Measurements from ENCODE around the gene RBPJ.

Gene RBPJ

DNA sequence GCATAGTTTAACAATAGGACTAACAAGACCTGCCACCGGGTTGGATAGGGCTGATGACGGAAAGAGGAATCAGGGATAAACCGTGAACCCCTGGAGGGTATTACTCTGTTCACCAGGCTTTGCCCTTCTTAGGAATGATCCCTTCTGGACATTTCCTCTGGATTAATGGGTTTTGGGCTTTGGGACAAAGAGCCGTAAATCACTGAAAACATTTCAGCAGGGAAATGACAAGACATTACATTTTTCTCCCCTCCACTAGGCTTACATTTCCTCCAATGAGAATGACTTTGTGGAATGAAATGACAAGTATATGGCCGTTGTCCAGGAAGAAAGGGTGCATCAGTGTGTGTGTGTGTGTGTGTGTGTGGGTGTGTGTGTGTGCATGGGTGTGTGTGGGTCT, 25.9 kb upstream of the RBPJ start:
- H3K4me1 ChIP-seq (ENCODE audit: insufficient read depth, low read length): no peaks in the 10 kb centered on the region
- H2AFZ ChIP-seq (ENCODE audit: low read depth, low read length): no peak overlapping the region
- no peaks in the 10 kb centered on the region for H3K36me3 ChIP-seq (ENCODE audit: insufficient read depth, low read length)
- no peaks in the 10 kb centered on the region for H3K9me3 ChIP-seq (ENCODE audit: low read length)
- H3K4me3 ChIP-seq (ENCODE audit: low read length): no peak overlapping the region
- H3K27me3 ChIP-seq (ENCODE audit: insufficient read depth, low read length): peaks cover 2% of the 10 kb centered on the region

DNA sequence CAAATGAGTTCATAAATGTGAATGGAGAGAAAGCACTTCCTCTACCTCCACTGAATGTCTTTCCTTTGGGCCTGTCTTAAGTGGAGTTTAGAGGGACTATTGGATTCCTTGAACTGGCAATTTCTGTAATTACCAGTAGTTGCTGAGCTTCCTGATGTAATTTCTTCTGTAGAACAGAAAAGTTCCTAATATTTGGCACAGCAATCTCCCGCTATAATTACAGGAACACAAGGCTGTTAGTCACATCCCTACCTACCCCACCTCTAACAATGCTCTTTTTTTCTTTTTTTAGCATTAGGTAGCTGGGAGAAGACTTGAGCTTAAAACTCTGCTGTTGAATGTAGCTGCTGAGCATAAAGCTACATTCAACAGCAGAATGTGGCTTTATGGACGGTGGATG, 24.8 kb upstream of the RBPJ start:
- Histone ChIP-seq H3K4me1 (ENCODE audit: insufficient read depth, low read length) (no peaks in the 10 kb centered on the region), H3K27me3 (ENCODE audit: insufficient read depth, low read length) (no peaks in the 10 kb centered on the region), H3K36me3 (ENCODE audit: insufficient read depth, low read length) (no peaks in the 10 kb centered on the region), H3K4me3 (ENCODE audit: low read length) (no peak overlapping the region), H3K9me3 (ENCODE audit: low read length) (no peaks in the 10 kb centered on the region), H2AFZ (ENCODE audit: low read depth, low read length) (no peak overlapping the region)

DNA sequence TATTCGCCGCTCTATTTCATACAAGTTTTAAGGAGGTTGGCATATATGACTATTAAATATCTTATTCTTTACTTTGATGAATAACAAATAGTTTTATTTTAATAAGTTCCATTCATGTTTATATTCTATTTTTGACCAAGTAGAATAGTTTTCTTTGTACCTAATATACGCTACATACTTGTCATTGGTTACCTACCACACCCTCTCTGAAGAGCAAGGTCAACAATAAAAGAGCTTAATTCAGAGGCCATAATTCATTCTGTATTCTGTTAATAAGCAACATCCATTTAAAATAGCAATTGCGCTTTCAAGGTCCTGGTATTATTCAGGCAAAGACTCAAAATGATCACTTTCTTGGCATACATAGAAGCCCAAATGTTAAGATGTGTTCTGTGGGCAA, 24.3 kb upstream of the RBPJ start:
- no peaks in the 10 kb centered on the region for H3K36me3 ChIP-seq (ENCODE audit: insufficient read depth, low read length)
- no peak overlapping the region for H3K4me3 ChIP-seq (ENCODE audit: low read length)
- H3K9me3 ChIP-seq (ENCODE audit: low read length): no peaks in the 10 kb centered on the region
- H3K27me3 ChIP-seq (ENCODE audit: insufficient read depth, low read length): no peaks in the 10 kb centered on the region
- H2AFZ ChIP-seq (ENCODE audit: low read depth, low read length): no peak overlapping the region
- H3K4me1 ChIP-seq (ENCODE audit: insufficient read depth, low read length): no peaks in the 10 kb centered on the region

DNA sequence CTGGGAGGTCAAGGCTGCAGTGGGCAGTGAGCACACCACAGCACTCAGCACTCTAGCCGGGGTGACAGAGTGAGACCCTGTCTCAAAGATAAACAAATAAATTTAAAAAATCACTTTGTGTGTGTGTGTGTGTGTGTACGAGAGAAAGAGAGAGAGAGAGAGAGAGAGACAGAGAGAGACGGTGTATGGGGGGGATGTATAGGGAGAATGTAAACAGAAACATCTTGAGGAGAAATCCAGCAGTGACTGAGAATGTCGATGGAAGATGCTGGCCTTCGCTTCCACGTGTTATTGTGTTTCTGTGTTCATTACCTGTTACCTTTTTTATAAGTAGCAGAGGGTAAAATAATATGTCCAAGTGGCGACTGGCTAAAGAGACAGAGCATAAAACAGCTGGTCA, 23.6 kb upstream of the RBPJ start:
- H2AFZ ChIP-seq (ENCODE audit: low read depth, low read length): no peak overlapping the region
- no peaks in the 10 kb centered on the region for H3K27me3 ChIP-seq (ENCODE audit: insufficient read depth, low read length)
- H3K4me1 ChIP-seq (ENCODE audit: insufficient read depth, low read length): no peaks in the 10 kb centered on the region
- no peaks in the 10 kb centered on the region for H3K9me3 ChIP-seq (ENCODE audit: low read length)
- H3K36me3 ChIP-seq (ENCODE audit: insufficient read depth, low read length): no peaks in the 10 kb centered on the region
- H3K4me3 ChIP-seq (ENCODE audit: low read length): no peak overlapping the region

DNA sequence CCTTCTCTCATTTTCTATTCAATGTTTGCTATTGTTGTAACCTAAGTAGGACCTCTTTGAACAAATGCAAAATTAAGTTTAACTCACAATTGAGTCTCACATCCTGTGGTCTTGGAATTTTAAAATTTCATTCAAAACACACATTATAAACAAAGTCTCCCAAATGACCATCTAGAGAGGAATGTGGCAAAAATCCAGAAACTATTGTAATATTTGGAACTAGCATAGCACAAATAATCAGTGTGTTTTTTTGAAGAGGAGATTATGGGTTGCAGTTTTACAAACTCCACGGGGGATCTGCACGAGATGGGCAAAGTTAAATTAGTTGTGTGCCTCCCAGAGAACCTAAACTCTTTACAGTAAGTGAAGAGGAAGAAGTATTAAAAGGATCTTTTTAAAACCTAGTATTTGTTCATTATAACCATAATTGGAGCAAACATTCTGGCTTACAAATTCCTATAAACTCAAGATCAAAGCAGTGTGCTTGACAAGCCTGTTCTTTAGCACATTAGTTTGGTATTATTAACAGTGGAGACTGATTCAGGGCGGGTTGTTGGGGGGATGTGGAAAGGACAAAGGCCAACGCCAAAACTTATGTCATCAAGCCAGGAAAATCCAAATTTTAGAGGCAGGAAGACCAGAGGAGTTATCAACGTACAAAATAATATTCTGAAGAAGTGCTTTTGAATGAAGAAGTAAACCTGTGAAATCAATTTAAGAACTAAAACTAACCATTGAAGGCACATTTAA, 22.4 kb upstream of the RBPJ start:
- Histone ChIP-seq H2AFZ (ENCODE audit: low read depth, low read length) (no peak overlapping the region), H3K36me3 (ENCODE audit: insufficient read depth, low read length) (no peaks in the 10 kb centered on the region), H3K4me3 (ENCODE audit: low read length) (no peak overlapping the region), H3K4me1 (ENCODE audit: insufficient read depth, low read length) (no peaks in the 10 kb centered on the region), H3K27me3 (ENCODE audit: insufficient read depth, low read length) (no peaks in the 10 kb centered on the region), H3K9me3 (ENCODE audit: low read length) (no peaks in the 10 kb centered on the region)

DNA sequence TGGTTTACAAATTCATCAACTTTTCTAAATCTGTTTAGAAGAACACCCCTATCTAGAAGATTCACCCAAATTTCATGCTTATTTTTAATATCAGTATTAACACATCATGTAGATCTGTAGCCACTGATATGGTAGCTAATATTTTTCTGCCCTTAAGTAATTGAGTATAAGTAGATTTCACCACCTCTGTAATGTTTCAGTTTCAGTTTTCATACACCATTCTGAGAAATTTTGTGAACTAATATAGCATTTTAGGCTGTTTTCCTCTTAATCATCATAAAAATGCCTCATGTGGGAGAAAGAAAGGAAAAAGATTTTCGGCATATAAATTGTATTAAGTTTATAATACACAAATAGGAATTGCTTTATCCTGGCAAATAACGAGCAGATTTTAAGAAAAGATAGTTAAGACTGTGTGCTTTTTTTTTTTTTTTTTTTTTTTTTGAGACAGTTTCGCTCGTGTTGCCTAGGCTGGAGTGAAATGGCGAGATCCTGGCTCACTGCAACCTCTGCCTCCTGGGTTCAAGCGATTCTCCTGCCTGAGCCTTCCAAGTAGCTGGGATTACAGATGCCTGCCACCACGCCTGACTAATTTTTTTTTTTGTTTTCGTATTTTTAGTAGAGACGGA, 21.4 kb upstream of the RBPJ start:
- Histone ChIP-seq H2AFZ (ENCODE audit: low read depth, low read length) (no peak overlapping the region), H3K9me3 (ENCODE audit: low read length) (no peaks in the 10 kb centered on the region), H3K36me3 (ENCODE audit: insufficient read depth, low read length) (no peaks in the 10 kb centered on the region), H3K4me1 (ENCODE audit: insufficient read depth, low read length) (no peaks in the 10 kb centered on the region), H3K27me3 (ENCODE audit: insufficient read depth, low read length) (no peaks in the 10 kb centered on the region), H3K4me3 (ENCODE audit: low read length) (no peak overlapping the region)

DNA sequence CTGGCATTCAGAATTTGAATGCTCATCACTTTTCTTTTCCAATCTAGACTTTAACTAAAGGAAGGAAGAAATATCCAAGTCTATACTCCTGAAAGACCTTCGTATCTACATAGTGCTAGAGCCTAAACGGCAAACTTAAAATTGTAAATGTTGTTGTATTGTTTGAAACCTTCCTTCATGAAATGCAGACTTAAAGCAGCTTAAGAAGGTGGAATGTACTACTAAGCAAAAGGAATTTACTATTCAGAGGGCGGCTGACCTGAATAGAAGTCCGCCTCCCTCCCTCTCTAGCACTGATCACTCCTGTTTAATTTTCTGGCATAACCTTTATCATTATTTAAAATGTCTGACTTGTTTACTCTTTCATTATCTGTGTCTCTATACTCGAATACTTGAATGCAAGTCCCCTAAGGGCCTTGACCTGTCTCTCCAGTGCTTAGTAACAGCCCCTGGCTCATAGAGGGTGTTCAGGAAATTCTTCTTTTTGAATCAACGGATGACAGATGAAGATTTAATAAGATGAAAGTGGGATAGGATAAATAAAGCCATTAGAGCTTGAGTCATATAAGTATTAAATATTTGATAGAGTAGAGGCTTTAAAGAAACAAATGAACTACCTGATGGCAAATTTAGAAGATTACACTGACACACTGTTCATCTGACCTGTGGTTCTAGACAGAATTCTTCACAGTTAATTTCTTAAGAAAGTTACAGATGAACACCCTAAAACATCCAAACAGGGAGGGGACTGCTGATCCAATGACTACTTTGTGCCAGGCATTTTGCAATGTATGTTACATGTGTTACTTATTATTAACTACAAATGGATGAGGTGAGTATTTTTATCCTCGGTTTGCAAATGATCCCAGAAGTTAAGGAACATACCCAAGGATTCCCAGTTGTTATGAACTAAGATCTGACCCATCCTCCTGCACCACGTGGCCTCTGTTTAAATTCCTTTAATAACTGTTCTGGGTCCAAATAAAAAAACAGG, 20.2 kb upstream of the RBPJ start:
- H2AFZ ChIP-seq (ENCODE audit: low read depth, low read length): no peak overlapping the region
- no peak overlapping the region for H3K4me3 ChIP-seq (ENCODE audit: low read length)
- no peaks in the 10 kb centered on the region for H3K27me3 ChIP-seq (ENCODE audit: insufficient read depth, low read length)
- no peaks in the 10 kb centered on the region for H3K9me3 ChIP-seq (ENCODE audit: low read length)
- no peaks in the 10 kb centered on the region for H3K4me1 ChIP-seq (ENCODE audit: insufficient read depth, low read length)
- H3K36me3 ChIP-seq (ENCODE audit: insufficient read depth, low read length): no peaks in the 10 kb centered on the region

DNA sequence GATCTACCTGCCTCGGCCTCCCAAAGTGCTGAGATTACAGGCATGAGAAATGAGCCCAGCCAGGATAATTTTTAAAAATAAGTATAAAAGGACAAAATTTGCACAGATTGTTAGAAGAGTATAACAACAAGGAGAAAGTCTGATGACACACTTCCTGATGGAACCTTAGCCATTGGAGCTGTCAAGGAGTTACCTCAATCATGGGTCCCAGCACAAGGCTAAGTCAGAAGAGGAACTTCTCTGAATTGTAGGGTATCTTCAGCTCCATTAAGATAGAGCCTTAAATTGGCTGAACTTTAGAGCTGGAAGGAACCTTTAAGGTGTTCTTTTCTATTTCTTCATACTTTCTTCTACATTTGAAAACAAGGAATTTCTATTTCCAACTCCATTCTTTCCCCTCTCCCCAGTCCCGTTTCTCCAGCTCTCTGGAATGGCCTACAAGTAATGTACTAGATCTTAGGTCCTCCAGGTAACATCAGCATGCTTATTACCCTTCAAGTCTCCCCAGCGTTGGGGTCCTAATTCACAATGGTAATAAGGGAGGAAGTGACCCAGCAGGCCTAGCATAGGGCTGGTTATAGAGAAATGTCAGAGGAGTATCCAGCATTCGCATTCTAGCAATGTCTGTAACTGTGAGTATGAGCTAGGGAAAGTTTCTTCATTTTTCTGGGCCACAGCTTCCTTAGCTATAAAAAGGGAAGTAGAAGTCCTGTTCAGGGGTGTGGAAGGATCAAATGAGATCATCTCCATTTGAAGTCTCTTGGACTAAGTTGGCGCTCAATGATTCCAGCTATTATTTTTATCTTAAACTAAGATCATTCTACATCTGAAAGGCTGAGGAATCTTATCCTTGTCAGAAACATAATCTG, 18.5 kb upstream of the RBPJ start:
- Histone ChIP-seq H3K36me3 (ENCODE audit: insufficient read depth, low read length) (no peaks in the 10 kb centered on the region), H3K9me3 (ENCODE audit: low read length) (no peaks in the 10 kb centered on the region), H3K4me3 (ENCODE audit: low read length) (no peak overlapping the region), H3K4me1 (ENCODE audit: insufficient read depth, low read length) (no peaks in the 10 kb centered on the region), H2AFZ (ENCODE audit: low read depth, low read length) (no peak overlapping the region), H3K27me3 (ENCODE audit: insufficient read depth, low read length) (no peaks in the 10 kb centered on the region)

DNA sequence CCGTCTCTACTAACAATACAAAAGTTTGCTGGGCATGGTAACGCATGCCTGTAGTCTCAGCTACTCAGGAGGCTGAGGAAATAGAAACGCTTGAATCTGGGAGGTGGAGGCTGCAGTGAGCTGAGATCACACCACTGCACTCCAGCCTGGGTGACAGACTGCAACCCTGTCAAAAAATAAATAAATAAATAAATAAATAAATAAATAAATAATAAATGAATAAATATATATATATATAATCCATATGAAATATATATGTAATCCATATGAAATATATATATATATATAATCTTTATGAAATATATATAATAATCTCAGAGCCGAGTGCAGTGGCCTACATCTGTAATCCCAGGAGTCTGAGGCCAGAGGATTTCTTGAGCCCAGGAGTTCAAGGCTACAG, 17.8 kb upstream of the RBPJ start:
- no peak overlapping the region for H3K4me3 ChIP-seq (ENCODE audit: low read length)
- H2AFZ ChIP-seq (ENCODE audit: low read depth, low read length): no peak overlapping the region
- no peaks in the 10 kb centered on the region for H3K9me3 ChIP-seq (ENCODE audit: low read length)
- no peaks in the 10 kb centered on the region for H3K4me1 ChIP-seq (ENCODE audit: insufficient read depth, low read length)
- no peaks in the 10 kb centered on the region for H3K36me3 ChIP-seq (ENCODE audit: insufficient read depth, low read length)
- no peaks in the 10 kb centered on the region for H3K27me3 ChIP-seq (ENCODE audit: insufficient read depth, low read length)

DNA sequence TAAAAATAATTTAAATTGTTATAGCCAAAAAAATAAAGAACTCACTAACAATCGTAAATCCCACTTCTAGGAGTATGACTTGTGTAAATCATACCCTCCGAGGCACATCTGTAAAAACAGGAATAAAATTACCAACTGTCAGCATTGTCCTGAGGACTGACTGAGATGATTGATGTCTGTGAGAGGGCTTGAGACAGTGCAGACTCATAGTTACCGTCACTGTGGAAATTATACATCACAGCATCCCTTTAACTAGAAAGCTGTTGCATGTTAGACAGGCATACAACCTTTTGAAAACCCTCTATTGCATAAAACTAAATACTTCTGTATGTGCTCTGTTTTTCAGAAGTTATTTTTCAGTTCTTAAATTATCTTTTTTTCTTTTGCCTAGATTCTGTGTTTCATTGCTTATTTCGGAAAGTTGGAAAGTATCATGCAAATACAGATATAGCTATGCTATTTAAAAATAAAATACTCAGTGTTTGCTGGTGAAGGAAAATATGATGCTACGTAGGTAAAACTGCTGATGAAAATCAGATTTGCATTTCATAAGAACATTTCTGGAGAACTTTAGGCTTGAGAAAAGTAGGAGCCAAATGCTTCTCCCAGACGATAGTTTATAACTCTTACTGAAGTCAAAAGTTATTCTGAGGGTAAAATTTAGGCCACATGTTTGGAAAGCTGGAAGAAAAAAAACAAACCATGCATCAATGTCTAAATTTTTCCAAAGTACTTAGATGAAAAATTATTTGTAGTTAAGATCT, 13.6 kb upstream of the RBPJ start:
- no peaks in the 10 kb centered on the region for H3K4me1 ChIP-seq (ENCODE audit: insufficient read depth, low read length)
- H3K27me3 ChIP-seq (ENCODE audit: insufficient read depth, low read length): no peaks in the 10 kb centered on the region
- no peak overlapping the region for H2AFZ ChIP-seq (ENCODE audit: low read depth, low read length)
- no peaks in the 10 kb centered on the region for H3K36me3 ChIP-seq (ENCODE audit: insufficient read depth, low read length)
- no peak overlapping the region for H3K4me3 ChIP-seq (ENCODE audit: low read length)
- H3K9me3 ChIP-seq (ENCODE audit: low read length): no peaks in the 10 kb centered on the region

DNA sequence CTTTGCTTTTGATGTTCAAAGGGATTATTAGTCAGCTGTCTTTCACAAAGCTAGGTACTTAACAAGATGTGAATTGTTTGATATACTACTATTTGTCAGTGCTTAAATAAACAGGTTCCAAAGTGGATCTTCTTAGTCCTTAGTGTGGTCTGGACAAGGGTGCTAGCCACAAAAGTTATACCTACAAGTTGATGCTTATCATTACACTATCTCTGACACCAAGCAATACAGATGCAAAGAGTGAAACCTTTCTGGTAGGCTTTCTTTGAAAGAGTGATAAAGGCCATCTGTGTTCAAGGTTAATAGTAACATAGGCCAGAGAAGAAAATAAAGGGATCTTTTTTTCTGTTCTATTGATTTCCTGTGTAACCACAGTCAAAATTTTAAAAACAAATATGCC, 12.2 kb upstream of the RBPJ start:
- Histone ChIP-seq H3K9me3 (ENCODE audit: low read length) (no peaks in the 10 kb centered on the region), H3K27me3 (ENCODE audit: insufficient read depth, low read length) (no peaks in the 10 kb centered on the region), H3K4me3 (ENCODE audit: low read length) (no peak overlapping the region), H3K36me3 (ENCODE audit: insufficient read depth, low read length) (no peaks in the 10 kb centered on the region), H3K4me1 (ENCODE audit: insufficient read depth, low read length) (no peaks in the 10 kb centered on the region), H2AFZ (ENCODE audit: low read depth, low read length) (no peak overlapping the region)

DNA sequence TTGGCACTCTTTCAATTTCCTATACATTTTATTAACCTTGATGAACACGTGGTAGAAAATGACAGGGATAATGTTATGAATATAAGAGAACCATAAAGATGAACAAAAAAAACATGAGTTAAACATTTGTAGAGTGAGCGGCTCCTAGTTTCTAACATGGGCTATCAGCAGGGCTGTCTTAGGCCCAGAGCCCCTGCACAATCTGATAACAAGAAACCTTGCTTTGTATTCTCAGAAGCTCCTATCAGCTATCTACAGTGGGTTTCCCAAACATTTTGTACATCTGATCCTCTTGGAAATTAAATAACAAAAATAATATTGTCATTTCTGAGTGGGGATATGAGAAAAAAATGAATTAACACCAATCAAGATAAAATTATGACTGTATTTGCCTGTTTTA, 10.6 kb upstream of the RBPJ start:
- Histone ChIP-seq H3K9me3 (ENCODE audit: low read length) (no peaks in the 10 kb centered on the region), H3K36me3 (ENCODE audit: insufficient read depth, low read length) (no peaks in the 10 kb centered on the region), H3K27me3 (ENCODE audit: insufficient read depth, low read length) (no peaks in the 10 kb centered on the region), H3K4me1 (ENCODE audit: insufficient read depth, low read length) (no peaks in the 10 kb centered on the region), H2AFZ (ENCODE audit: low read depth, low read length) (no peak overlapping the region), H3K4me3 (ENCODE audit: low read length) (no peak overlapping the region)

All from neuron (in vitro differentiated cells).